Panc1 (cell line): ENCODE data around the gene TMPRSS13.

Experiments used
- TF ChIP-seq, protein P1 (sequence below): fragments of 450-650 bp; IDR thresholded peaks from 2 replicates; pipeline ENCODE4 v1.5.1; 2017; ENCODE audit warnings: mild to moderate bottlenecking
- TF ChIP-seq, protein P2 (sequence below), 2 experiments: IDR thresholded peaks; 2 replicates each; pipeline ENCODE4 v1.6.1; 2011 to 2012; ENCODE audit warnings: low read depth in 2 of 2, control low read depth in 1 of 2, low read length in 1 of 2, mild to moderate bottlenecking in 1 of 2, moderate library complexity in 1 of 2; ENCODE audit not compliant: insufficient read depth in 1 of 2

DNA sequence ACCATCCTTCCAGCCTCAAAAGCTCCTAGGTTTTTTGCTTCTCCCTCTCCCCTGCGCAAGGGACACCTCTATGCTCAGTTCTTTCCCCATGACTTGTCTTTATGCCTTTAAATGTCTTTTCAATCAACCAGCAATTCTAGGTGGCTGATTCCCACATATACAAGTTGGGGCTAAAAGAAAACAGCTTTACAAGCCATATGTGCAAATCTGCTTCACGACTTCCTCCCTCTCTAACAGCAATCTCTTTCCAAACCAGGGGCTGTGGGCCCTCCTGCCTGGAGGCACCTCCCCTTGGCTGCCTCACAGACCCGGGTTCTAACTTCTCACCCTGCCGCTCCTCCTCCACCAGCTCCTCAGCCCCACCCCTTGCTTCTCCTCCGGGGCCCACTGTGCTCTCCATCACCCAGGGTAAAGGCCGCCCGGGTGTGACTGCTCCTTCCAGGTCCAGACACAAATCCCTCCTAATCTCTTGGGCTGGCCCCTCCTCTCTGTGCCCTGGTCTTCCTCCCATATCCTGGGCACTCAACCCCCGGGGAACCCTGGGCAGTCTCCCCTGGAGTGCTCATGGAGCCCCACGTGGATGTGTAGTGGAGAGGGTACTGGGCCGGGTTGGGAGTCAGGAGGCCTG lies 14.1 kb downstream of the TMPRSS13 start:
- TF ChIP-seq, protein P1, sequence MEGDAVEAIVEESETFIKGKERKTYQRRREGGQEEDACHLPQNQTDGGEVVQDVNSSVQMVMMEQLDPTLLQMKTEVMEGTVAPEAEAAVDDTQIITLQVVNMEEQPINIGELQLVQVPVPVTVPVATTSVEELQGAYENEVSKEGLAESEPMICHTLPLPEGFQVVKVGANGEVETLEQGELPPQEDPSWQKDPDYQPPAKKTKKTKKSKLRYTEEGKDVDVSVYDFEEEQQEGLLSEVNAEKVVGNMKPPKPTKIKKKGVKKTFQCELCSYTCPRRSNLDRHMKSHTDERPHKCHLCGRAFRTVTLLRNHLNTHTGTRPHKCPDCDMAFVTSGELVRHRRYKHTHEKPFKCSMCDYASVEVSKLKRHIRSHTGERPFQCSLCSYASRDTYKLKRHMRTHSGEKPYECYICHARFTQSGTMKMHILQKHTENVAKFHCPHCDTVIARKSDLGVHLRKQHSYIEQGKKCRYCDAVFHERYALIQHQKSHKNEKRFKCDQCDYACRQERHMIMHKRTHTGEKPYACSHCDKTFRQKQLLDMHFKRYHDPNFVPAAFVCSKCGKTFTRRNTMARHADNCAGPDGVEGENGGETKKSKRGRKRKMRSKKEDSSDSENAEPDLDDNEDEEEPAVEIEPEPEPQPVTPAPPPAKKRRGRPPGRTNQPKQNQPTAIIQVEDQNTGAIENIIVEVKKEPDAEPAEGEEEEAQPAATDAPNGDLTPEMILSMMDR, result no peak
- TF ChIP-seq, protein P2, sequence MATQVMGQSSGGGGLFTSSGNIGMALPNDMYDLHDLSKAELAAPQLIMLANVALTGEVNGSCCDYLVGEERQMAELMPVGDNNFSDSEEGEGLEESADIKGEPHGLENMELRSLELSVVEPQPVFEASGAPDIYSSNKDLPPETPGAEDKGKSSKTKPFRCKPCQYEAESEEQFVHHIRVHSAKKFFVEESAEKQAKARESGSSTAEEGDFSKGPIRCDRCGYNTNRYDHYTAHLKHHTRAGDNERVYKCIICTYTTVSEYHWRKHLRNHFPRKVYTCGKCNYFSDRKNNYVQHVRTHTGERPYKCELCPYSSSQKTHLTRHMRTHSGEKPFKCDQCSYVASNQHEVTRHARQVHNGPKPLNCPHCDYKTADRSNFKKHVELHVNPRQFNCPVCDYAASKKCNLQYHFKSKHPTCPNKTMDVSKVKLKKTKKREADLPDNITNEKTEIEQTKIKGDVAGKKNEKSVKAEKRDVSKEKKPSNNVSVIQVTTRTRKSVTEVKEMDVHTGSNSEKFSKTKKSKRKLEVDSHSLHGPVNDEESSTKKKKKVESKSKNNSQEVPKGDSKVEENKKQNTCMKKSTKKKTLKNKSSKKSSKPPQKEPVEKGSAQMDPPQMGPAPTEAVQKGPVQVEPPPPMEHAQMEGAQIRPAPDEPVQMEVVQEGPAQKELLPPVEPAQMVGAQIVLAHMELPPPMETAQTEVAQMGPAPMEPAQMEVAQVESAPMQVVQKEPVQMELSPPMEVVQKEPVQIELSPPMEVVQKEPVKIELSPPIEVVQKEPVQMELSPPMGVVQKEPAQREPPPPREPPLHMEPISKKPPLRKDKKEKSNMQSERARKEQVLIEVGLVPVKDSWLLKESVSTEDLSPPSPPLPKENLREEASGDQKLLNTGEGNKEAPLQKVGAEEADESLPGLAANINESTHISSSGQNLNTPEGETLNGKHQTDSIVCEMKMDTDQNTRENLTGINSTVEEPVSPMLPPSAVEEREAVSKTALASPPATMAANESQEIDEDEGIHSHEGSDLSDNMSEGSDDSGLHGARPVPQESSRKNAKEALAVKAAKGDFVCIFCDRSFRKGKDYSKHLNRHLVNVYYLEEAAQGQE (IDR thresholded peaks at IDR 0.05; ENCODE audit: insufficient read depth in 1 of 2, low read depth in 2 of 2, low read length in 1 of 2), result no peak
